Activated CD4-positive, alpha-beta T cell treated with anti-CD3 and anti-CD28 coated beads, Interleukin-2, amount 50 U/mL, for 1 hour (primary cell): ENCODE results near the gene KCNJ10.

ENCODE experiments used
- DNase-seq: peaks from one replicate; pipeline ENCODE4 v3.0.0-alpha.2; 2020

KCNJ10 gene

GRCh38 chr1:159955456-159955855, 114.5 kb downstream of the KCNJ10 start:
- DNase-seq: no peak

DNA sequence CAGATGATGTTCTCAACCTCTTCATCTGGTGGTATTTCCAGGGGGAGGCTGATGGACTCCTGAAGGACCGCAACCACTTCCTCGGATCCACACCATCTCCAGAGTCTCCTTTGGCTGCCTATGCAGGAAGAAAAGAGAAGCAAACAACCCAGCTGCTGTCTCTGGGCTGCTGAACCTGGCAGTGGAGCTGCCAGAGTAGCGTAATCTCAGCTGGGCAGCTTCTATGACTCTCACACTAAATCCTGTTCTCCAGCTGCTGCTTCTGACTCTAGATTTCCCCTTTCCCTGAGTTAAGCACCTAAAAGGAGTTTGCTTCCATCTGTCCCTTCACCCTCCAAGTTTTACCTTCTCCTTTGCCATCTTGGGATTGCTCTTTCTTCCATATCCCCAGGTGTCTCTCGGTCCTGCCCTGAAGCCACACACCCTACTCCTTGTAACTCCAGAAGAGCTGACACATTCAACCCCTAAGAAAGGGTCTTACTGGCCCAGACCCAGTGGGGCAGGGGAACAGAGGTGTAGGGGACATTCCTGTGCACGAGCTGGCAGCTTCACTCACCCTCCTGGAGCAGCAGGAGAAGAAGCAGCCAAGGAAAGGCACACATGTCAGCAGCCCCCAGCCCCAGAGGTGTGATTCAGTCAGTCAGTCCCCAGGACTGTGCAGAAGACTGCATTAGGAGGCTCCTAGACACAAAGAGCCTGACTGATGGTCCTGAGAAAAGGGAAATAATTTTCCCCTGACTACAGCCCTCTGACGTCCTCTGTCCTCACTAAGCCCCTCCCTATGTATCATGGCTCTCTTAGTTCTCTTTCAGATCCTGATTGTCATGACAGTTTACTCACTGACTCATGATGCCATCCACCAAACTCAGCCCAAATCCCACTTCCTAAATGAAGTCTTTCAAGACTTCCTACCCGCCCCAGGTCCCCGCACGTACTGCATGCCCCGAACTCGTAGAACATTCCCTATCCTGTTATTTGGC, 116.1 kb downstream of the KCNJ10 start, which contains the start of gene SLAMF9:
TSS of gene SLAMF9 (minus strand) at position 702 of the 980 bp plus-strand sequence. CDS start at position 602, 100 bp downstream.
- no peak for DNase-seq

GRCh38 chr1:159952932-159953331, 117.0 kb downstream of the KCNJ10 start:
- no peak for DNase-seq

DNA sequence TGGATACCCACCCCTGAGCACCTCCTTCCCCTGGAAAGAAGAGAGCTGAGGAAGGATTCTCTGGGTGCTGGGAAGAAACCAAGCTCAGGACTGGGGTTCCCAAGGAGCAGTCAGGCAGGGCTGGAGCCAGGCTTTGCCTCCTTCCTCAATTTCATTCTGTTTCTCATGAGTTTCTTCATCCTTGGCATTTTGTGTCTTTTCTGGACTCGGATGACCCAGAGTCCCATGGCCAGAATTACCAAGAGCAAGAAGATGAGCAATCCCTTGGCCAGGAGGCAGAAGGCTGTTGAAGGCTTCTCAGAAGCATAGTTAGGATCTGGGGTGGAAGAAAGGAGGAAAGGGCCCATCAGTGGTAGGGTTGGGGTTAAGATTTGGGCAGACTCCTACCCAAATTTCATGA, 118.4 kb downstream of the KCNJ10 start:
- no peak for DNase-seq

DNA sequence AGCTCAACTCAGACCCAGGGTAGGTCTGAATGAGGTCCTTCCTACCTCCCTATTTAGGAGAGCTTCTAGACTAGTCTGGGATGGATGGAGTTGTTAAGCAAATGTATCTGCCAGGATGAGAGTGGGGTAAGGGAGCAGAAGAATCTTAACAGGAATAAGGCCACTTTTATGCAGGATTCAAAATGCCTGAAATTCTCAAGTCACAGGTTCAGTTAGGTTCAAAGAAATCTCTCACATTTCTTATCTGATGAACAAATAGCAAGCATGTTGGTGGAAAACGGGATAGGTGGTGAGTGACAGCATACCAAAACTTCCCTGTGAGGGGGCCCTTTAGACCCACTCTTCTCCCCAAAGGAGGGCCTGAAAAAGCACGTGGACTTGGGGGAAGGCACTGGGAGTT, 118.9 kb downstream of the KCNJ10 start:
- DNase-seq: no peak

- no peak for DNase-seq
These were observed 120.0 kb downstream of the KCNJ10 start for GRCh38 chr1:159949981-159950381.

- DNase-seq: no peak
These were observed 120.8 kb downstream of the KCNJ10 start for GRCh38 chr1:159949123-159949522.
